ENCODE measurements around the gene FTSJ3. TPM values are rescaled to one million over a fixed set of nuclear protein-coding genes. Genes with fewer than 3 reads are reported as not detected.

Gene FTSJ3
- total RNA-seq, 1 experiment from 2014 or later, result 80.3 TPM

- Mint-ChIP-seq H3K36me3 (ENCODE audit: insufficient read depth in 1 of 3, low read depth in 3 of 3) (peaks cover 42 to 87% (median 77%) of the 10 kb centered on the region in 3 experiments; a peak in 6 of 7 replicates), H3K4me1 (no peaks in the 10 kb centered on the region), H3K27ac (no peak overlapping the region), H3K9me3 (no peaks in the 10 kb centered on the region), H3K4me3 (no peak overlapping the region), H3K27me3 (ENCODE audit: low read depth) (no peaks in the 10 kb centered on the region)
- Histone ChIP-seq H2BK12ac (ENCODE audit: insufficient read length, low read depth, low read length) (no peak overlapping the region), H4K20me1 (ENCODE audit: control insufficient read depth, insufficient read depth, insufficient read length) (no peaks in the 10 kb centered on the region), H3K9me3 (ENCODE audit: control insufficient read depth, low read depth, low read length) (no peaks in the 10 kb centered on the region), H3K27ac (ENCODE audit: insufficient read length, low read depth, low read length) (no peak overlapping the region), H3K79me2 (ENCODE audit: insufficient read depth, low read length) (no peaks in the 10 kb centered on the region), H3K14ac (ENCODE audit: insufficient read depth, low read length) (no peak overlapping the region), H2BK20ac (ENCODE audit: low read depth, low read length, poor library complexity, severe bottlenecking) (no peak overlapping the region), H2AFZ (ENCODE audit: low read length) (no peak overlapping the region), H2BK15ac (ENCODE audit: low read depth, low read length) (no peak overlapping the region), H4K91ac (ENCODE audit: insufficient read length, low read depth, low read length) (no peak overlapping the region), H3K27me3 (ENCODE audit: insufficient read depth, low read length) (no peaks in the 10 kb centered on the region), H3K4me1 (ENCODE audit: insufficient read depth, low read length) (no peaks in the 10 kb centered on the region), H3T11ph (ENCODE audit: low read length) (no peak overlapping the region), H3K79me1 (ENCODE audit: insufficient read depth, low read depth, low read length, poor library complexity, severe bottlenecking) (no peaks in the 10 kb centered on the region), H3K23me2 (ENCODE audit: insufficient read length, low read depth, low read length, poor library complexity, severe bottlenecking) (no peaks in the 10 kb centered on the region), H4K8ac (replicated peaks; ENCODE audit: insufficient read length, low read depth, low read length) (no peak overlapping the region), H3K4me2 (ENCODE audit: insufficient read depth, insufficient read length, low read length) (no peak overlapping the region), H3K18ac (ENCODE audit: insufficient read length, low read depth, low read length) (no peak overlapping the region), H3K23ac (ENCODE audit: insufficient read length, low read depth, low read length) (no peak overlapping the region), H4K5ac (ENCODE audit: insufficient read length, low read depth, low read length) (no peak overlapping the region), H2AK5ac (ENCODE audit: insufficient read length, low read length) (no peak overlapping the region), H3K4ac (ENCODE audit: low read depth, low read length) (no peak overlapping the region), H3K9ac (ENCODE audit: extremely low read depth, insufficient read length, low read length) (no peak overlapping the region), H2BK5ac (ENCODE audit: insufficient read length, low read length) (no peak overlapping the region), H3K56ac (ENCODE audit: insufficient read length, low read depth, low read length) (no peak overlapping the region), H2BK120ac (ENCODE audit: low read depth, low read length, poor library complexity, severe bottlenecking) (no peak overlapping the region)
- WGBS (ENCODE audit: extremely low coverage, insufficient read length, low lambda C conversion rate), result no CpG with 5 or more reads among the region's 2 CpGs
- TF ChIP-seq CTCF (conservative IDR thresholded peaks at IDR 0.05), result no peak
- DNase-seq, result no peak
These were observed 21.9 kb downstream of the FTSJ3 start for GRCh38 chr17:63805591-63805990.
